GM12873 (cell line): Measurements from ENCODE around the gene TTLL10.

ENCODE experiments used
- CTCF ChIP-seq: IDR thresholded peaks from 2 replicates; pipeline ENCODE4 v1.5.1; 2012; ENCODE audit warnings: low read depth, mild to moderate bottlenecking, moderate library complexity, low read length, control low read depth; ENCODE audit not compliant: insufficient read depth; ENCODE audit errors: missing control alignments

Gene TTLL10

GRCh38 chr1:1175221-1176062, 1.8 kb downstream of the TTLL10 start:
- TF ChIP-seq CTCF, result no peak

GRCh38 chr1:1176931-1177330, 3.3 kb downstream of the TTLL10 start:
- TF ChIP-seq CTCF, result no peak

- no peak for TF ChIP-seq CTCF
These were observed 3.9 kb downstream of the TTLL10 start for GRCh38 chr1:1177452-1178206.

DNA sequence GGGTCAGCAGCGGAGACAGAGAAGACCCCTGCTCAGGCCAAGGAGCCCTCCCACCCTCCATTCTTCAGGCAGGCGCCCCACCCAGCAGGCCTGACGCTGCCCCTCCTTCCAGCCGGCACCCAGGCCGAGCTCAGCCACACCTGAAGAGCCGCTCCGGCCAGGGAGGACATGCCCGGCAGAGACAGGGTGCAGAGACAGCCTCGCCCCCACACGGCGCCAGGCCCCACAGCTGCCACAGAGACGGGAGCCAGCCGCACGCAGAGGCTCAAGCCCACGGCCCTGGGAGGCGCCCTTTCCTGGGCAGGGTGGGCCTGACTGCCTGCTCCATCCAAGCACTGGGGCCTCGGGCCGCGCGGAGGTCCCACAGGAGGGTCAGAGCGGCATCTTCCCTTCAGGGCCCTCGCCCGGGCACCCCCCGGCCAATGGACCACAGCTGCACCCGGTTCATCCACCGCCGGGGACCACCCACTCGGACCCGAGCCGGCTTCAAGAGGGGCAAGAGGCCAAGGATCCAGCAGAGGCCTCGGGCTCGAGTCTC, 5.2 kb downstream of the TTLL10 start:
- no peak for TF ChIP-seq CTCF

DNA sequence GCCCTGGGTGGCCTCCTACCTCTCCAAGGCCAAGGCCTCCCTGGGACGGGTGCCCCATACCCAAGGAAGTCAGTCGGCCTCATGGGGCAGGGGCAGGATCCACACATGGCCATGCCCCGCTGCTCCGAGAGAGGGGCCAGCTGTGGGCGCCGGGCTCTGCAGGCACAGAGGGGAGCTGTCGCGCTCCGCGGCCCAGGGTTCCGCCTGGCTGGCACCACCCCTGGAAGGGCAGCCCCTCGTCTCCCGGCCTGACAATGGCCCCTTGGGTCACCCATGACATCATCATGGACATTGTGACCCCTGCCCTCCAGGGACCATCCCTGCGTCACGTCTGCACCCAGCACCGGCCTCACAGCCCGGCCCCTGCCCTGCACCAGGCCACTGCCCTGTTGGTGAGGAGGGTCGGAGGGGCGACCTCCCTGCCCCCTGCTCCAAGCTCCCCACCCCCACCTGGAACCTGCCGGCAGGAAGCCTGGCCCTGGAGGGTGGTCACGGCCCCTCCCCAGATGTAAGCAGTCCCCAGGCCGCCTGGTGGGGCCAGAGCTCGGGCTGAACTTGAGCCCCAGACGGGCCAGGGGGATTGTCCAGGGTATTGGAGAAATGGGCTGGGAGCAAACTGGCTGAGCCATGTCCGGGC, 5.8 kb downstream of the TTLL10 start:
- no peak for TF ChIP-seq CTCF

DNA sequence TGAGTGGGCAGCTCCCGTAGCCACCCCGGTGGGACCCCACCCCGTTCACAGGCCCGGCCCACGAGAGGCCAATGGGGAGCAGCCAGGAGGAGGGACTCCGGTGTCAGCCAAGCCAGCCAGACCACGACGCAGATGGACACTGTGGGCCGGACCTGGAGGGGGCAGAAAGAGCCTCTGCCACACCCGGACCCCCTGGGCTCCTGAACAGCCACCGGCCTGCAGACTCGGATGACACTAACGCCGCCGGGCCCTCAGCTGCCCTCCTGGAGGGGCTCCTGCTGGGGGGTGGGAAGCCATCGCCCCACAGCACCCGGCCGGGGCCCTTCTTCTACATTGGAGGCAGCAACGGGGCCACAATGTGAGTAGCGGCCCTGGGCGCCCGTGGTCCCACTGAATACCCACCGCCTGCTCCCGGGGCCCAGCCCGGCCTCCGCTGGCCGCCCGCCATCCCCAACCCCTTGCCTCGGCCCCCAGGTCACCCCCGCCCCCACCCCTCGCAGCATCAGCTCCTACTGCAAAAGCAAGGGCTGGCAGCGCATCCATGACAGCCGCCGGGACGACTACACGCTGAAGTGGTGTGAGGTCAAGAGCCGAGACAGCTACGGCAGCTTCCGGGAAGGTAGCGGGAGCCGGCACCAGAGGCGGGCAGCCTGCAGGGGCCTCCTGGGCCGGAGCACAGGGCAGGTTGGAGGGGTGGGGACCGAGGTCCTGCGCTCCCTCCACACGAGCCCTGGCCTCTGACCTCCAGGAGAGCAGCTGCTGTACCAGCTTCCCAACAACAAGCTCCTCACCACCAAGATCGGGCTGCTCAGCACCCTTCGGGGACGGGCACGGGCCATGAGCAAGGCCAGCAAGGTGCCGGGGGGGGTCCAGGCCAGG, 6.5 kb downstream of the TTLL10 start:
- TF ChIP-seq CTCF, result no peak
